ENCODE results near the gene NME7. TPM values are rescaled to one million over a fixed set of nuclear protein-coding genes. Genes with fewer than 3 reads are reported as not detected.

NME7 gene
- polyA plus RNA-seq, 1 donor: 12.0 TPM

DNA sequence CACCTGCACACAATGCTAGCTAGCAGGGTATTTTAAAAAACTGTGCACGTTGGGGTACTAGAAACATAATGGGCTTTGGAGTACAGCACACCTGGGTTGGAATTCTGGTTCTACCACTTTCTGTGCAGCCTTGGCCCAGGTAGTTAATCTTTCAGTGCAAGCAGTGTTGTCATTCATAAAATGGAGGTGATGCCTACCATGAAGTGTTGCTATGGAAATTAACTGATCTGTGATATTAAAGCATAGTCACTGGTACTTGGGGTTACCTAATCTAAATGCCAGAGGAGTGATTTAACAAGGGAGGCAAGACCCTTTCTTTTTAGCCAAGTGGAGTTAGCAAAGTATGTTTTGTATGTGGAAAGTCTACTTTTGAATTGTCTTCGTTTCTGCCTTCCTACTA is 243.1 kb downstream of the NME7 start:
- DNase-seq: no peak

DNA sequence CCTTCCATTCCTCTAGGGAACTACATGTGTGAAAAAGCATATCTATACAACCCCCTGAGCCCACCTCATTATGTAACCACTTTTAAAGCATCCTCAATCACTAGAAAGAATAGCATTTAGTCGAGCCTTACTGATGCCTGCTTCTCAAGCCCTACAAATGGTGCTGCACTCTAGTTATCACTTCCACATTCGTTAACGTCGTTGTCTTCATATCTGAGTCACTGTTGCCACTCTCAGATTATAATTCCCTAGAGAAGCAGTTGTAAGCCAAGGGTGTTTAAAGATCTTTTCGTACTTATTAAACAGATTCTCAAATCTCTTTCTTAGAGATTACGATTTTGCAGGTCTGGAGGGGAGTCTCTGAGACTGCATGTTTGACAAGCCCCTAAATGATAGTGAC is 244.6 kb downstream of the NME7 start:
- DNase-seq: no peak

DNA sequence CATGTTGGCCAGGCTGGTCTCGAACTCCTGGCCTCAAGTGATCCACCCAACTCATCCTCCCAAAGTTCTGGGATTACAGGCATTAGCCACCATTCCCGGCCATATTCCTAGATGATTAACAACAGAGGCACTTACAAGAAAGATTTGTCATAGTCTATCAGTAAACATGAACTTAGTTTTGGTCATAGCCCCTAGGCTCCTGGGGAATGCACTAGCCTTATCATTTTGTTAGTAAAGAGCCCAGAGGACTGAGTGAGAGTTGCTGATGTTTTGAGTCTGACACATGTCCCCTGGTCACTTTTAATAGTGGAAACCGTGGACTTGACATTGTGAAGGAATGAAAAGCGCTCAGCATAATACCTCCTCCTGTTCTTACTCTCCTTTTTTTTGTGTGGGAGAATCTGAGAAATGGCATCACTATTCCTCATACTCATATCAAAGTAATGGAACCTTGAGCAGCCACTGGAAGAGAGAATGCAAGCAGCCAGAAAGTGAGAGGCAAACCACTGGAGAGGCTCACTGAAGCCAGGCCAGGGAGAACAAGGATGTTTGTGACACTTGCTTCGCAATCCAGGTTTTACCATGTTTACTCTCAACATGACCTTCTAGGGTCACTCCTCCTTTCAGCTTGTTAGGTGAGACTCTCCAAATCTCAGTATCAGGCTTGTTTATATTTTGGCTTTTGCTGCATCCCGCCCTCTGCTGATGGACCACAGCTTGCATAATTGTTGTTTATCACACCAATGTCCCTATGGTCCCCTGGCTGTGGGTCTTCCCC is 246.3 kb downstream of the NME7 start:
- no peak for DNase-seq

DNA sequence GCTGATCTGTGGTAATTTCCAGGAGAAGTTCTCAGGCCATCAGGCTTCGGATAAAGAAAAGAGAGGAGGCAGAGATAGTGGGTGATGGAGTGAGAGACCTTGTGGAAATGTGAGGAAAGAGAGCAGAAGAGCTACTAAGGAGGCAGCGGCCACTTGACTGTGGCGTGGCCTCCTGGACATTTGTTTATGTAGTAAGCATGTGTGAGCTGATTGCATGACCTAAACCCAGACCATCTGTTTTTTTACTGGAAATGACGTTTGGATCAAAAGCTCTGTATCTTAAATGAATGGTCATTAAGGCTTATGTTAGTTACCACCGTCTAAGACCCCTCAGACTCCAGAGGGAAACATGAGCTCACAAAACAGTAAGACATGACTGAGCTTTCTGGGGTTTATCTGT is 247.5 kb downstream of the NME7 start:
- DNase-seq: no peak

DNA sequence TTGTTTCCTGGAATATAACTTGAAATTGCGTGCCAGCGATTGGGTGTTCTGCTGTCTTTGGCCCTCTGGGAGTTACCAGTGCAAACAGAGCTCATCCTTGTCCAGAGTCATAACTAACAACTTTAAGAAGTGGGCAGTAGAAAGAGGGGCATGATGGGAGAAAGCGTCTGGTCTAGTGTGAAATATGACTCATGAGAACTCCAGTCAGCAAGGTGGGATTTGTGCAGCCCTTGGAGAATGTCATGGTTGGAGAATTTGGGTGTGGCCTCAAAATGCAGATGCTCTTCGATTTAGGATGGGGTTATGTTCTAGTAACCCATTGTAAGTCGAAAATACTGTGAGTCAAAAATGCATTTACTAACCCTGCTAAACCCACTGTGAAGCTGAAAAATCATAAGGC is 248.2 kb downstream of the NME7 start:
- DNase-seq: no peak

DNA sequence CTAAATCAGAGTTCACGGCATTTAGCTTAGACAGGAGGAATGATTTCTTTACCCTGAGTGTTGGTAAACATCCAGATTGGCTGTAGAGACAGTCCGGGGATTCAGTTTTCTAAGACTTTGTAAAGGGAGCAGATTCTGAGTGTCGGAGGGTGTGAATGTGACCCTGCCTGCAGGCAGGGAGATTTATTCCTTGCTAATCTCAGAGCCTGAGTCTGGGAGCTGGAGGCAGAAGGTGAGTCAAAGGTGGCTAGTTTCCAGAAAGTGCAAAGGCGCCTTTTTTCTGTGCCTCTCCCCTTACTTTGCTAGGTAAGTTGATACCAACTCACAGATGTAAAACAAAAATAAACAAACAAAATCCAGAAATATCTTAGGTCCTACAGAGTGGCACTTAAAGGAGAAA is 249.4 kb downstream of the NME7 start:
- DNase-seq: no peak

DNA sequence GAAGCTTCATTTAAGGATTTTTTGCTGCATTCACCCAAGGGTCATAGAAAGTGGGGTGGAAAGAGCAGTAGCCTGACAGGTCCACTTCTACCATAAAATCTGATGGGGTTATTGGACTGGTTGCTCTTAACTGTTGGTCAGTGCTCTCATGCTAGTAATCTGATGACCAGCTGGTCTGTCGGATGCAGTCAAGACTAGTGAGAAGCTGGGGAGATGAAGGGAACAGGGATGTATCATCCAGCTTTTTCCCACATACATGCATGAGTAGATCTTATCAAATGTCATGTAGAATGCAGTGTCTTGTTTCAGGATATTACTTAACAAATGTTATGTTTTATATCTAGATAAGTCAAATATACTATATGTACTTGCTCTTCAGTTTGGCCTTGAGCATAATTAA is 250.0 kb downstream of the NME7 start:
- no peak for DNase-seq

DNA sequence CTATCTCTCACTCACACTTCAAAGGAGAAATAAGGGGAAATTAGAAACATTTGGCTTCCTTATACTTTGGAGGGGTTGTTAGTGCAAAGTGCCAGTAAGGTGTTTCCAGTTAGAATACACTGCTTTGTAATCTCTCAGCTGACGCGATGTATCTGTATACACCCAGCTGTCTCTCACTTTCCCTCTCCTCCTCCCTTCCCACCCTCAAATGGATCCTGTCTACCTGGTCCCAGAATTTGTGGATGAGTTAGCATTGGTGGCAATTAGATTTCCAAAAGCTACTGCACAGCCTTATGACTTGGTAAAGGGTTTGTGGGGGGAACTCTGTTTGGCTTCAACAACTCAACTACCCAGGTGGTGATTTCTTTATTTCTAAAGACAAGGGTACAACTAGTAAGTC is 250.6 kb downstream of the NME7 start:
- no peak for DNase-seq

DNA sequence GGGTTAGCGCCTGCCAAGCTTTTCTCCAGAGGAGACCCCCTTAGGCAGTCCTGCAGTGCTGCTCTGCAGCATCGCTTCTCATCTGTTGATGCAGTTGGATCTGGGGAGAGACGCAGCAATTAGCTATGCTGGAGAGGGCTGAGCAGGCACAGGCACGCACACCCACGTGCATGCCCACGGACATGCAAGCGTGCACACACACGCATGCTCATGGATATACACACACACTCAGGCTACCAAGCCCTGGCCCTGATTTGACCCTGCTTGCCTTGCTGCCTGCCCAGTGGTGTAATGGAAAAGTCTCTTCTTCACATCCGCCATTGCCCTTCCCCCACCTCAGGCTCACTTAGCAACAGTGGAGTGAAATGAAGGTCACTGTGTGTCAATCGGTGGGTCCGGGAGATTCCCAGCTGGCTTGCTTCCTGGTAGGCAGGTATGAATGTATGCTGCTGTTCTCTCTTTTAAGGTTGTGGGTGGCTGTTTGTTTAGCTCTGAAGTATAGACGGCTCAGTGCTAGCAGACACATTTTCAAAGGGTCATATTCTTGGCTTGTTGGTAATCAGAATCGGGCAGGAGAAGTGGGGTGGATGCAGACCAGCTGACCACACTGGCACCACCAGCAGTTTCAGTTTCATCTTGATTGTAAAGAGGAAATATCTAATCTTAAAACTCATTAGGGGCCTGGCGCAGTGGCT is 251.6 kb downstream of the NME7 start:
- no peak for DNase-seq

DNA sequence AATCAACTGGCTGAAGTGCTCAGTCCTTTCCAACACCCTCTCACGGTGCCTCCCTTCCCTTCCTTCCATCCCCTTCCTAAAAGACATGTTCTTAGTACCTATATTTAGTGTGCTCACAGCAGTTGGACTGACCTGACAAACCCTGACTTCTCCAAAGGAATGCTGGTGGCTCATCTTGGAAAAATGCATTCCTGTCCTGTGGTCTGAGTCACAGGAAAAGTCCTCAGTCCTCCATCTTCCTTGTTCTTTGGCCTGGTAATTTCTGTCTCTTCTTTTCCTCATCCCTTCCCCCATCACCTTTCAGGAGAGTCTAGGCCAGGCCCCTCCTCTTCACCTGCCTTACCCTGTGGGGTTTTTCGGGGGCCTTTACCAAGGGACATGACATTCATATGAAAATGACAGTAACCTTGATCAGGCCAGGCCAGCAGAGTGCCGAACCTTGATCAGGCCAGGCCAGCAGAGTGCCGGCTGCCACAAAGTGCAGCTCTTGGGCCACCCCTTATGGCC is 253.9 kb downstream of the NME7 start:
- DNase-seq: no peak

DNA sequence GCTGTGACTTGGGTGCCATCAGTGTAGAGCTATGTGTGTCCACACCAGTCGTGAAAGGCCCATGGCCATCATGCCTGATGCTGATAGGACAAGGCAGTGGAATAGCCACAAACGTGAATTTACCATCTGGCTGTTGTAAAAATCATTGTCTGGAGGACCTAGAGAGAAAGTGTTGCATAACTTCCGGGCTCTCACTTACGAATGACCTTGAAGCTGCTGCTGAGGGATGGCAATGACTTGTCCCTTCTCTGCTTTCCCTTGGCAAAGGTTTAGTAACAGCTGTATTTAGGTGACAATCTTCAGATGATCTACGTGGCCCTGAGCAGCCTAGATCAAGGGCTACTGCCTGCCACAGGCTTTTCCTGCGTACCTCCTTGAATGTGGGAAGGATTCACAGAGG is 255.4 kb downstream of the NME7 start:
- DNase-seq: no peak

DNA sequence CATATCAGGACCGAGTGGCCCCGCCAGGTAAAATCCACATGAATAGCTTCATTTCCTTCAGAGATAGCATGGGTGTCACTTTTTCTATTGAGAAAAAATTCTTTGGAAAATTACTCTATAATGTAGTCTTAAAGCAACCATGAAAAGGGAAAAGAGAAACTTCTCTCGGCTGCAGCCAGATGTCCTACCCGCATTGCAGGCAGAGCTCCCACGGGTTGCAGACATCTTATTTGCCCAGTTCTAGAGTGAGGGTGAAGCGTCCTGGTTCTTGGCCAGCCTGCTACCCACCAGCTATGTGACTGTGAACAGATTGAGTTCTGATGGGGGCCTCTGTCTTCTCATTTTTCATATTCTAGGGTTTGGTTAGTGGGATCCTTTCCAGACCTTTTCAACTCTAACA is 256.1 kb downstream of the NME7 start:
- DNase-seq: no peak

DNA sequence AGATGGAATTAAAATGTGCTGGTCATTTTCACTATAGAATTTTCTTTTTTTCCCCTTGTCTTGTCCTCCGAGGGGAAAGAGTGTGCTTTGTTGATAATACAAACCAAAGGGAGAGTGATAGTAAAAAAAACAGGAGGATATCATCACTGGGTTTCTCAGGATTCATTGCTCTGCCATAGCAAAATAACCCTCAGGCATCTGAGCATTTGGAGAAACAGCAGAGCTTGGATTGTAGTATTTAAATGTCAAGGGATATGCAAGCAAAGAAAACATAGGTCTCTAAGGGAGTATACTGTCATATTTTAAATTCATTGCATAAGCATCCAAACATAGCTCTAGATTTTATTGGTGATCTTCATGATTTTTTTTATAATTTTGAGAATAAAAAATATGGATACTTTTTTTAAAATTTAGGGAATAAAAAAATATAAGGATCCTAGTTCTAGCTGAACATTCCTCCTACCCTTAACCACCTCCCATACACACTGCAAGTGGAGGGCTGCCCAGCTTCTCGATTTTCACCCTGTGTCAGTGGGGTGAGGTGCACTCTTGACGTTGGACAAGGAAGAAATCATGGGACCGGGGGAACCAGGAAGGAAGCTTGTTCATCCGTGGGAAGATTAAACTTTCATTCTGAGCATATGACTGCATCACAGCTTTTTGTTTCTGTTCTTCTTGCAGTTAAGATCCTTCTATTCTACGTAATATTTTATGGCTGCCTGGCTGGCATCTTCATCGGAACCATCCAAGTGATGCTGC is 256.7 kb downstream of the NME7 start:
- no peak for DNase-seq

DNA sequence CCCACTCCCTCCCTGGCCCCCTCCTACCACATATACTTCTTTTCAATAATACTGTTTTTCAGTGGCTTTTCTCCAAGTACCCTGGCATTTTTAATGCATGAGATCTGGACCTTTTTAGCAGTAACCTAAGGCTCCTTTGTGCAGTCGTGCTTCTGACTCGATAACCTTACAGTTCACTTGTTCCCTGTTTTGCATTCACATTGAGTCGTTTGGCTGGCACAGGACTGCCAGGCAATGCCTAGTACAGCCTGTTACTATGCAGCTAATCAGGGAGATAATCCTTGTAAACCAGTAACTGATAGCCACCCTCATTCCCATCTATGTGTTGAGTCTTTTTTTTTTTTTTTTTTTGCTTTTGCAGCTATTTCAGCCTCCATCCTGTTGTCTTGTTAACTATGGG is 257.4 kb downstream of the NME7 start:
- DNase-seq: no peak

DNA sequence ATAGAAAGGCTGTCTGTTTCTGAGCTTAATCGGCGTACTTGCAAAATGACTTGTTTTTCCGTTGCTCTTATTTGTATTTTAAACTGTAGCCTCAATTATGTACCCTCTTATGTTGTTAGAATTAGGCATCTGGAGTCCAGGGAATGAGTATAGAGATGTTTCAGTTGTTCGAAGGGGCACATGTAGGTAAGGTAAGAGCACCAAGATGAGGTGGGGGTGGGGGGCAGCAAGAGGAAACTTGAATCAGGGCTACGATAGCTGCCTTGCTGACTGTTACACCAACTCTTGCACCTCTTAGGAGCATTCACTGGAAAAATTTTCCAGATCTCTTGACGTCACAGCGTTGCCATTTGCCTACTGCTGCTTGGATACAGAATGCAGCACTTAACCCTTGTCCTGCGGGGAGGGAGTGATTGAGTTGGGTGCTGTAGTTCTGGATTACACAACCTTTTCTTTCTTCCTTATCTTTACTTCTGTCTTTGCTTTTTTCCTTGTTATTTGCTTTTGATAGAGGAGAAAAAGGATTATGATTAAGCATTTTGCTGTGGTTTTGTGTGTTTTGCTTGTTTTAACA is 257.9 kb downstream of the NME7 start:
- DNase-seq: no peak

DNA sequence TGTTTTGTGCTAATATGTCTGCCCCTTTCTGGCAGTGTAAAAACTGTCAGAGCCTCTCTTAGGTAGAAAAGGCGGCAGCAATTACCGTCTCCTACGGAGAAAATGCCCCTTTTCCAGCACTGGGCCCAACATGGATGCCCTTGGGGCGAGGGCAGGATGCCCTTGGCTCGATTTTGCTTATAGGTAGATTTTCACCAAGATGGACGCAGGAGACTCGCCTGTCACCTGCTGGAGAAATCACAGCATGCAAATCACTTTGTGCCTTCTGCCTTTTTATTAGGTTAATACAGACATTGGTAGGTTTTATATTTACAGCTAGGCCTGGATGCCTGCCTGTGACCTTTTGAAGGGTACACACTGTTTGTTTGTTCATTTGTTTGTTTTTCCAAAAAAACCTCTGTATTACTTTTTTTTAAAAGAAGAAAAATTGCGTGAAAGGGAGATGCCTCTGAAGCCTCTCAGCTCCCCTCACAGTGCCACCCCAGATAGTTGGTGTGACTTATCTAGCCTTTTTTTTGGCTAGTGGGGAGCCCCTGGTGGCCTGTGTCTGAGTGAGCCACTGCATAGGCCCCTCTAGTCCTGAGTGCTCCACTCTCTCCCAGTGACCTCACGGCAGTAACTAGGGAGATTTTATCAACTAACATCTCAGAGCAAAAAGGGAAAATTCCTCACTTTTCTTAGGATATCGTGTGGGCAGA is 258.6 kb downstream of the NME7 start:
- no peak for DNase-seq

DNA sequence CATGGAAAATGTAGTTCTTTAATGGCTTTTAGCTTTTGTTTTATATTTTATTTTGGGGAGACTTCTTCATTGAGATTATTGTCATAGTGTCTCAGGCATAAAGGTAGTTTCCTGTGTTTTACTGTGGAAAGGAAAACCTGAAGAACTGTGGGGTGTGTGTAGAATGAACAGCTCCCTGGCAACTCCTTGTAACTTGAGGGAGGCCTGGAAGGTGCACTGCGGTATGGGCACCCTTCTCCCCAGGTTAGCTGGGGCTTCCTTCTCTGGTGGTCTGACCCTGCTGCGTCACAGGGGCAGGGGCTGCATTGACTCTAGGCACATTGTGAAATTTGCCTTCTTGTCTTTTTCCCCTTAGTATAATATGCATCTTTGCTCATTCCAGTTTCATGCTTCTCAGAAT is 259.4 kb downstream of the NME7 start:
- no peak for DNase-seq

DNA sequence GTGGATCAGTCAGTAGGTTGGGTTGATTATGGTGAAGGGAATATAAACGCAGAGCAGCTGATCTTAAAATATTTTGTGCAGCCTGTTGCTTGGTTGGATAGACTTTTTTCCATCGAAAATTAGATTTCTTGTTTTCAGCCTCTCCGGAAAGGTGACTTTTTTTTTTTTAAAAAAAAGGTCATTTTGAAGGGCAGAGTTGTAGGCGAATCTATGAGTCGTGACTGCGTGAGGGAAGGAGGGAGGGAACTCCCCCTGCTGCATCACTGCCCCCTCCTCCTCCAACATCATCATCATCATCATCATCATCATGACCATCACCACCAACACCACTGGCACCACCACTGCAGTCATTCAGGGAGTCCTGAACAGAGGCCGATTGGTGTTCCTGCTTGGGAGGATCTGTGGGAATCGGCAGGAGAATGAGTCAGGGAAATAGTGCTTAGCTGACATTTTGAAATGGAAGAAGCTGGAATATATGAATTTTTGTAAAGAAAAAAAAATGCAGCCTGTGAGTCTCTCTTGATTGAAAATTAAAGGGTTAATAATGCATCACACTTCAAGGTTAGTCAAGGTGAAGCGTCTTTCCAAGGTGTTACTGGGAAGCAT is 259.9 kb downstream of the NME7 start:
- no peak for DNase-seq

DNA sequence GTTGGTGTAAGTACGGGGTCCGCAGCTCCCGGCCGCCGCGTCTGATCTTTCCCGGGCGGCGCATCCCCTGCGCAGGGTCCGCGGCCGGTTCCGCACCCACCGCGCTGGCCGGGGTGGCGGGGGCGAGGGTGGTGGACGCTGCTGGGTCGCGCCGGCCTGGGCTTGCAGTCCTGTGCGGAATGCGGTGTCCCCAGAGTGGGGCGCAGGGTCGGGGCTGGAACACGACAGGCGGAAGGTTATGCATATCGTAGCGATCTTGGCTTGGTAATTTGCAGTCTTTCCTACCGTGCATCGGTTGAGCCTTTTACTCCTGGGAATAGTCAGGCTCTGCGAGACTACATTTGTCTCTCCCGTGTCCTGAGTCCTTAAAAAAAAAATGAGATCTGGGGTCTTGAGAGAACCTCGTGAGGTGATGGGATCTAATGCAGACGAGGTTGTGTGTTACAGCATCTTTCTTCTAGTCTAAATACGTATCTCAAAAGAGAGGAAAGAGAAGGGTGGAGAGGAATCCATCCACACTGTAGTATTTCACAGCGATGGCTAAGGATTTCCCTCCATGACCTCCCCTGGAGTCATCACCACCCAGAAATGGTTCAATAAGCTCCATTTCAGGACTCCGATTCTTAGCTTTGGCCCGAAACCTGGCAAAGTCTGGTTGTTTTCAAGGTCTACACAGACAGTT is 260.5 kb downstream of the NME7 start:
- DNase-seq: no peak

DNA sequence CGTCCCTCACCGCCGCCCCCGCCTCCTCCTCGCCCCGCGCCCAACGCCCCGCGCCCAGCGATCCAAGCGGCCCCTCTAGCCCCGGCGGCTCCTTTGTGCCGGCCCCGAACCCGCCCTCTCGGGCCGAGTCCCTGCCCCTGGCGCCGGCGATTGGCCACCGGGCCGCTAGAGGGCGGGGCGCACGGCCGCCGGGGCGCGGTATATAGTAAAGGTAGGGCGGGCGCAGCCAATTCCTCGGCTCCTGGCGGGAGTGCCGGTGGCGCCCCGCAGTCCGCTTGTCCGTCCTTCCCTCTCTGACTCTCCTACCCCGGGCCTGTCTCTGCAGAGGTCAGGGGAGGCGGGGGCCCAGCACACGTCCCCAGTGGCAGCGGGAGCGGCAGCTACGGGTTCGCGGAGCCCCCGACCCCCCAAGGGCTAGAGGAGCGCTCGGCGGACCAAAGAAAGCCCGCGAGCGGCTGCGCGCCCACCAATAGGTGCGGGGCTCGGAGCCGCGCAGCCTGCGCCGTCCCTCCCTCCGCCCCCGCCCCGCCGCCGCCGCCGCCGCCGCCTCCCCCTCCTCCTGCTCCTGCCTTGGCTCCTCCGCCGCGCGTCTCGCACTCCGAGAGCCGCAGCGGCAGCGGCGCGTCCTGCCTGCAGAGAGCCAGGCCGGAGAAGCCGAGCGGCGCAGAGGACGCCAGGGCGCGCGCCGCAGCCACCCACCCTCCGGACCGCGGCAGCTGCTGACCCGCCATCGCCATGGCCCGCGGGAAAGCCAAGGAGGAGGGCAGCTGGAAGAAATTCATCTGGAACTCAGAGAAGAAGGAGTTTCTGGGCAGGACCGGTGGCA is 261.3 kb downstream of the NME7 start, which contains the start of gene ATP1B1:
TSS of gene ATP1B1 (plus strand) at position 596 of the 826 bp plus-strand sequence. CDS start at position 736, 140 bp downstream.
- DNase-seq: peak; percentile 85

All from hindlimb muscle (tissue), 1 donor.